Fibroblast of skin of left biceps (primary cell): ENCODE measurements around the gene CD247.

Experiments
- DNase-seq, 2 experiments: peaks; one replicate each; pipeline ENCODE4 v3.0.0-alpha.2; 2013; ENCODE audit warnings: low read depth in 2 of 2

CD247 gene

DNA sequence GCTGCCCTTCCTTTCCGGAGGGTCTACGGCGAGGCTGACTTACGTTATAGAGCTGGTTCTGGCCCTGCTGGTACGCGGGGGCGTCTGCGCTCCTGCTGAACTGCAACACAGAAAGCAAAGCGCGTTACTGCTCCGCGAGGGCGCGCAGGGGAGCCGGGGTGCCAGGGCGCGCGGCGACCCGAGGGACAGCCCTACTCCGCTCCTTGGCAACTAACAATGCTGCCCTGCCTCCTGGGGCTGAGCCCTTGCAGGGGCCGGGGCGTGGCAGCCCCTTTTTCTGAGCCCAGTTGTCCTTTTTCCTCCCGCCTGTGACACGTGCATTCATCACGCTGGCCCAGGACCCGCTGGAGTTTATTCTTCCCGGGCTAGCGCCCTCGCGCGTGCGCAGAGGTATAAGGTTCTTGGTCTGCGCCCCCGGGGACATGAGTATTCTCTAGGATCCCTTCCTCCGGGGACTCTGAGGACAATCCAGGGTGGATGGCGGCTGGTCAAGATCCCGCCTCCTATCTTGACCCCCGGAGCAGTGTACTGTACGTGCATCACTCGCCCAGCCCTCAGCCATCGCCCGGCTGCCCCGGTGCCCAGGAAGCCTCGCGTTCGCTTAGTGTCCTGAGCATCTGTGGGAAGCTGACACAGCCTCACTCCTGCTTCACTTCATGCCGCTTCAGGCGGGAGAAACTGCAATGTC is 78.9 kb downstream of the CD247 start:
- no peak for DNase-seq

GRCh38 chr1:167438171-167439138 is 79.9 kb downstream of the CD247 start:
- DNase-seq, result no peak

DNA sequence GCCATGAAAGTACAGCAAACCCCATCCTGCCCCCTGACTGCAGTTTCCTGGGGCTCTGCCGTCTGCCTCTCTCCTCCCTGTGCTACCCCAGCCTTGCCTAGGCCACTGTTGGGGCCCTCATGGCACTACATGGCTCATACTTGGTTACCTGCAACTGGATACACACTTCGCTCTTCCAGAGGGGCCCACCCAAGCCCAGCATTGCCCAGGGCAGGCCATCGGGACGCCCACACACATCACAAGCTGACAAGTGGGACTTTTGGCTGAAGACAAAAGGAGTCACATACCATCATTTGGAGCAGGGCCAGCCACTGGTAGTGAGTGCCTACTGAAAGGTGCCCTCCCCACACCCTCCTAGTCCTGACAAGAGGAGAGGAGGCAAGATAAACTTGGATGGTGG is 82.8 kb downstream of the CD247 start:
- no peak for DNase-seq

DNA sequence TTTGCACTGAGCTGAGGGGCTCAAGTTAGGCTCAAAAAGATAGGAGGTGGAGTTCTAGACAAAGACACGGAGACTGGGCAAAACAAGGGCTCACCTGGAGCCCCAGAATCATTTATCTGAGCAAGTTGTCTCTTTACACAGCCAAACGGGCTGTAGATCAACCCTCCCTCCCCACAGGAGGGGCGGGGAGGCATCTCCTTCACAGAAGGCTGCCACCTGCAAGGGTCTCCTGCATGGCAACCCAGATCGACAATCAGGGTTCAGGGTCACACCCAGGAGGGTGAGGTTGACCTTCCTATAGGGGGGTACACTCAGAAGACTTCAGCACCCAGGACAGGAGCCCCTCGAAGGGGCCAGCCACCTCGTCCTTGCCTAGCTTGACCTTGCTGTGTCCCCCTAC is 84.0 kb downstream of the CD247 start:
- DNase-seq, result no peak

GRCh38 chr1:167433884-167434283 is 84.4 kb downstream of the CD247 start:
- no peak for DNase-seq

- no peak for DNase-seq
Measured at GRCh38 chr1:167432780-167433179, 85.5 kb downstream of the CD247 start.

DNA sequence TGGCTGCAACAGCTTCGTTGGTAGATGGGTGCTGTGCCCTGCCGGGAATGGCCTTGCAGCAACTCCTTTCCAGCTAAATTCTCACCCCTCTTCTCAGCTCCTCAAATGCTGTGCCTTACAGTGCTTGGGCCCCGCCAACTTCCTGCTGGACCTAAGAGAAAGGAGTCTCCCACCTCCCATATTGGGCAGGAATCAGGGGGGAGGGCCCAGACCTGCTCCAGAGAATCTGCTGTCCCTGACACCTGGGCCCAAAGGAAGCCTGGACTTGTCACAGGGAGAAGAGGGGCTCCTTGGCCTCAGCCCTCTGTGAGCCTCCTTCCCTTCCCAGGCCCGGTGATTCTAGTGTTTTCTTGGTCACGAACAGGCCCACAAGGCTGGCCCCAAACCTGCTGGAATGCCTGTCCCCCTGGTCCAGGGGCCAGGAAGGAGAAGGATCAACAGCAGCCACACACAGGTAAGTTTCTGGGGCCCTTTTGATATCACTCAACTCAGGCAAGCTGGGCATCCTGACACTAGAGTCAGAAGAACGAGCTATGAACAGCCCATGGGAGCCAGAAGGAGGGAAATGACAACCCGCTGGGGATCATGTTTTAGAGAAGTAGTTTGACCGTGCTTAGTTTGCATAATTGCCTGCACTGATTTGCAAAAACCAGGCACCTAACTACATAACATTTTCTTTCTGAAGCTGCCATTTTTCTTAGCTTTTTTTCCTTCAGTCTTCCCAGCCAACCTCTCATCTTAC is 86.2 kb downstream of the CD247 start:
- DNase-seq, result no peak

DNA sequence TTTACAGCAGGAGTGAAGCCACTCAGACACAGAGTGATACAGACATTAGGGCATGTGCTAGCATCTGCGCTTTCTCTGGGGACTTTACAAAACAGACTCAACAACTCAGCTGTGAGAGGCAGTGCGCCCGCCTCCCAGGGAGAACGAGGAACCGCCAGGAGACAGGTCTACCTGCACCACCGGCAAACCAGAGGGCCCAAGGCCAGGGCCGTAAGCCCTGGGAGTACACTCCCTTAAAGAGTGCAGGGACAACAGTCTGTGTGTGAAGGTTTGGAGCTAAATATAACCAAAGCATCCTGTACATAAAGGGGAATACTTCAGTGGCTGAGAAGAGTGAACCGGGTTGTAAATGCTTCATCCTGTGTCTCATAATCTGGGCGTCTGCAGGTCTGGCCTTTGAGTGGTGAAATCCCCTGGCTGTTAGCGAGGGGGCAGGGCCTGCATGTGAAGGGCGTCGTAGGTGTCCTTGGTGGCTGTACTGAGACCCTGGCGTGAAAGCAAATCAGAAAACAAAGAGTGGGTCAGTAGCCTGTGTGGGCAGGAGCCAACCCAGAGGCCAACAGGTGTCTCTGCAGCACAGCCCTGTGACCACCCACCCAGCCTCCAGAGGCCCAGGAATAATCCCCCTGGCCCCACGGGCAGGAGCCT is 86.9 kb downstream of the CD247 start:
- DNase-seq, result no peak

DNA sequence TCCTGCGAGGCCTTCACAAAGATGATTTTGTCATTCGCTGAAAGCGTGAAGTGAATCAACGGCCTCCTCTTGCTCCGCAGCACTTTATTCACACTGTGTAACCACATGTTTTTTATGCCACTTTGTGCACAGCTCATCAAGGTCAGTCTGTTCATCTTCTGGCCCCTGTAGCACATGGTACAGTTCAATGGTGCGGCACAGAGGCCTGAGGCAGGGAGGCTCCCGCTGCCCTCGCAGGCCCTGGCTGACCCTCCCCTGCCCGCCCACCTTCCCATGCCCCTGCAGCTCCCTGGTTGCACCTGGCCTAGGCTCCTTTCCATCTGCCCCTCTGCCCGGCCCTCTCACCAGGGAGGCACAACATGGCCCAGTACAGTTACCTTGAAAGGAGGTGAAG is 87.5 kb downstream of the CD247 start:
- DNase-seq, result no peak

- DNase-seq, result no peak
Measured at GRCh38 chr1:167430134-167430848, 88.0 kb downstream of the CD247 start.

DNA sequence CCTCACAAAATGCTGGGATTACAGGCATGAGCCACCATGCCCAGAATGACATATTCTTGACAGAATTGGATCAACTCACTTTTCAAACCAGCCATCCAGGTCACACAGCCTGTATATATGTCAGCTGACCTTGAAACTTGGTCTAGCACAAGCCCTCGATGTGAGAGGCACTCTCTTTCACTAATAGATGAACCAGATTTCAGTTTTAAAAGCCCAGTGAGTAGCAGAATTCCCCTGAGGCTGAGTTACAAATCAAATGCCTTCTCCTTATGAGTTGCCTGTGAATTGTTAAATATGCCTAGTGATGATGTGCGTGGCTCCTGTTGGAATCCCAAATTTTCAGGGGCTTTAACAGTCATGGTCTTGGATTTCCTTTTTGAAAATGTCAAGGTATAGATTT is 88.7 kb downstream of the CD247 start:
- no peak for DNase-seq

DNA sequence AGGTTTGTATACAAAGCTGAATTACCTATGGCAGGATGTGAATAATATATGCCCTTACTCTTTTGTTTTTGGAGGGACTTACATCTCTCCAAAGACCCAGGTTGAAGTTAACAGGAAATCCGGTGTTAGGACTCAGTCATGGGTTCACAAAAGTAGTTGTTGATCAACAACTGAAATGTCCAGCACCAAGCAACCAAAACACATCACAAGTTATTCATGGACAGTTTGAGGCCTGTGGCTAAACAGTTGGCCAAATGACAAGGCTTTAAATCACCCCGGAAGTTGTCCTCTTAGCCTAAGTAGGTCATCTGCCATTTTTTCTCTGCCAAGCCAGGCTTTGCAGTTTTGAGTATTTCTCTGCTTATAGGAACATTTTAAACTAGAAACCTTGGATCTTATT is 89.9 kb downstream of the CD247 start:
- no peak for DNase-seq

DNA sequence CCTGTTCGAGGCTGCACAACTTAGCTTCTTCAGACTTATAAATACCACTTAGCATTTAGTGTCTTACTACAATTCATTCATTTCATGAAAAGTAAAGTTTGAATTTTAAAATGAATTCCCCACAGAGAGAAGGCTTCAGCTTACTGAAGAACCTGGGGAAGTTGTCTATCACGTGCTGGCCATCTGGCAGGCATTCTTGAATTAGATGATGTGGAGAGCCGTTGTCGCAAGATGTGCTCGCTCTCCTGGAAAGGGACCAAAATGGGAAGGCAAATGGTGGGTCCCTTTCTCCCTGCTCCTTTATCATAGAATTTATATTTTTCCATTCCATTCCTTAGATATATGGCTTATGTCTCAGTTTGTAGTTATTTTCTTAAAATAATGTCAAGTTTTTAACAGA is 90.5 kb downstream of the CD247 start:
- DNase-seq, result no peak

DNA sequence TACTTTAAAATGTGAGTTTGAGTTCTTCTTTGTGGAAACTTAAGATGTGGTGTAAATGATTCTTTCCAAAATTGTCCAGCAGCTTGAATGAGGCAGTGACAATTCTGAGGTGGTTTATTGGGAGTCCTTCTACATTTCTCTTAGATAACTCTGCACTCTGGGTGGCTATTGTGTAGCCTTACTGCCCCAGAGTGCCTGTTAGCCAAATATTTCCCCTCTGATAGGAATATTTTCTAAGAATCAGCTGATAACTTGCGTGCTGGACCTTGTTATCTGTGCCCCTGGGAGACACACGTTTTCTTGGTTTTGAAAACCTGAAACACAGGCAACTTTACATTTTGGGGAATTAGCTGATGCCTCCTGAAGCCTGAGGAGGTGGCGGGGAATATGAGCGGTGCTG is 91.6 kb downstream of the CD247 start:
- DNase-seq, result no peak

- no peak for DNase-seq
Measured at GRCh38 chr1:167425482-167425881, 92.8 kb downstream of the CD247 start.

DNA sequence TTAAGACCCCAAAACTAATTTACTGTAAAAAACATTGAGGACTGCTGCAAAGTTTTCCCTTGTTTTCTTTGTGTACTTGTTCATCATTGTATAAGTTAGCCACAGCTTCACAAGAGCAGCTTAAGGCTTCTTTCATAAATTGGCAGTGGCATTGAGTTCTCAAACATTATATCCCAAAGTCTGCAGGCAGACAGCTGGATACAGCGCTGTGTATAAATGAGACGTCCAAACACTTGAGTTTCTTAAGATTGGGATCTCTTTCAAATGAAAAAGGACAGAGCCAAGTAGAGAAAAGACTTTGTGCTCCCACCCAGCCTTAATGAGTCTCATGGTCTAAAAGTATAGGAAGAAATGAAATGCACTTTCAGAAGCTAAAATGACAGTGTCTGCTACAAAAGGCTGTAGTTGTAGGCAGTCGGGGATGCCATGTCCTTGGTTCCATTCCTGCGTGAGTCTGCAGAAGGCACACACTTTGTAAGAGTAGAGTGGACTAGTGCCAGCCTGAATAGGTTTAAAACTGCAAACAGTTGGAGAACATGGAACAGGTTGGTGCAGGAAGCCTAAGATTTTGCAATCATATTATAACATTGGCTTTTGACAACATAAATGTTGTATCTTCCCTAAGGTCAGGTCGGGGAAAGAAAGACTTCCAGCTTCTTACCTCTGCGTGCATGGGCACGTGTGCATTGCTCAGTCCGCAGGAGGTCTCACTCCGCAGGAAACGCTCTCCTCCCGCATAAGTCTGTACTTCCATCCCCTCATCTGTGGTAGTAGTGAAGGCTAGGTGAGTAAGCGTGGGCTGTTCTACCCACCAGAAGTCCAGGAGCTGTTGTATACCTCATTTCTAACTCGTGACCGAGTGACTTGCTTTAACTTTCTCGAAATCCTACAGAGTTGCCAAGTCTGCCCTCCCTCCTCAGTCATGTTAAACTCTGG is 94.4 kb downstream of the CD247 start:
- DNase-seq, result no peak

DNA sequence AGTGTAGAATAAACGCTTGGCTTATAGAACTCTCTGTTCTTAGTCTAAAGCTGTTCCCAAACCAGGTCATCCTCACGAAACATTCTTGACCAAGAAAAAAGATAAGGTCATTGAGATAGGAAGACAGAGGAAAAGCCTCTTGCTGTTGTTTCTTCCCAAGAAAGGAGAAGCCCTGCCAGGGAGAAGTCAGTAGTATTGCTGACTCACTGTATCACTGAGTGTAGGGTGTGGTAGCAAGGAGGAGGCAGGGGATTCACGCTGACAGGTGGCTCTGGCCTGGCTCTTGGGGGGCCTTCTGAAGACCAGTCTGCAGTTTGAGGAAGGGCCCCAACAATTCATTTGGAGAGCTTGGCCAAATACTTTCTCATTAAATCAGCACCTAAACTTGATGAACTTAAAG is 97.8 kb downstream of the CD247 start:
- DNase-seq, result no peak

- no peak for DNase-seq
Measured at GRCh38 chr1:167419245-167419644, 99.1 kb downstream of the CD247 start.

- no peak for DNase-seq
Measured at GRCh38 chr1:167418391-167418790, 99.9 kb downstream of the CD247 start.

- no peak for DNase-seq
Measured at GRCh38 chr1:167416506-167416905, 101.8 kb downstream of the CD247 start.
